ENCODE measurements around the gene PLCH2. TPM values are rescaled to one million over a fixed set of nuclear protein-coding genes. Genes with fewer than 3 reads are reported as not detected.

The PLCH2 gene
- total and polyA plus RNA-seq, 2 of the 13 experiments (the other 11 are each of a cell fraction or from before 2014, with no cell fraction given), result 0.15 to 0.67 TPM

GRCh38 chr1:2545754-2546514 is 69.8 kb downstream of the PLCH2 start:
- ChIA-PET CTCF (ENCODE audit: low intra/inter-chr PET ratio, low total read pairs) (no interaction called here), POLR2A (interaction anchor here (0.6 to 3.4 kb wide), 17 partner anchors 10 to 339 kb away, joined by 3 to 38 read pairs (median 5); partner anchors contain the start of genes MORN1, PANK4, PEX10 and PRXL2B)
- H3K4me2 ChIP-seq (ENCODE audit: low read depth, low read length), result peak overlapping the region; percentile 85
- H3K79me2 ChIP-seq (ENCODE audit: insufficient read depth, low read length), result no peaks in the 10 kb centered on the region
- peaks cover 77% of the 10 kb centered on the region for H3K4me1 ChIP-seq (ENCODE audit: insufficient read depth, low read length)
- H2AFZ ChIP-seq (ENCODE audit: low read length), result no peak overlapping the region
- peaks cover 4 to 6% of the 10 kb centered on the region in 2 experiments; a peak in 2 of 5 replicates for H3K27me3 ChIP-seq (ENCODE audit: control insufficient read depth in 1 of 2, insufficient read depth in 2 of 2, low read length in 2 of 2)
- DNase-seq (ENCODE audit: low spot score), result peak; percentile 87
- no TSS peak for BruUV-seq (replicated peaks)
- ATAC-seq, result peak; percentile 62
- intact Hi-C loops (cut with micrococcal nuclease; ENCODE audit: unreplicated experiment) (loop anchor here (2.0 kb wide), 1 partner anchor 19 kb away; the partner anchor contains the start of gene PANK4), in situ Hi-C loops (cut with HindIII; ENCODE audit: extremely low pct_ligation_motif_present, low pct_unique_long_range_greater_than_20kb) (loop anchor here (5.0 kb wide), 1 partner anchor 134 kb away; the partner anchor contains the start of gene PEX10)
- H3K9me3 ChIP-seq (ENCODE audit: low read length), result no peaks in the 10 kb centered on the region
- H3K9ac ChIP-seq (ENCODE audit: insufficient read depth, low read depth, low read length), result peak overlapping the region; percentile 76
- WGBS (ENCODE audit: low lambda C conversion rate), result 7% methylated on average over 3 of the region's 43 CpGs
- peak overlapping the region; percentile 61 to 80 (median 64) for H3K4me3 ChIP-seq (replicated peaks in 1 of 3; ENCODE audit: insufficient read depth in 1 of 3, low read depth in 2 of 3, low read length in 3 of 3)
- no peaks in the 10 kb centered on the region for H4K20me1 ChIP-seq (ENCODE audit: insufficient read depth, low read length)
- peak; percentile 28 for FAIRE-seq
- H3K36me3 ChIP-seq (replicated peaks in 1 of 2; ENCODE audit: control insufficient read depth in 1 of 2, insufficient read depth in 2 of 2, low read length in 2 of 2), result no peaks in the 10 kb centered on the region
- peak overlapping the region; percentile 51 for H3K27ac ChIP-seq (ENCODE audit: extremely low read length, insufficient read depth, low read length)
- TF ChIP-seq PRDM15 (CRISPR knock-in tag; IDR thresholded peaks at IDR 0.05) (no peak), HNRNPK (IDR thresholded peaks at IDR 0.05; ENCODE audit: low read depth, low read length, poor library complexity, severe bottlenecking) (peak; percentile 99), GLI4 (CRISPR knock-in tag; IDR thresholded peaks at IDR 0.05; ENCODE audit: borderline replicate concordance) (no peak), FOXA3 (CRISPR knock-in tag; IDR thresholded peaks at IDR 0.05) (no peak), ZNF691 (CRISPR knock-in tag; IDR thresholded peaks at IDR 0.05; ENCODE audit: borderline replicate concordance, low read depth) (0 out of 2 replicates have a peak, but pooled peaks have one; percentile 29), SUZ12 (IDR thresholded peaks at IDR 0.05; ENCODE audit: low read depth, low read length) (no peak), SNRNP70 (IDR thresholded peaks at IDR 0.05; ENCODE audit: low read depth, low read length) (no peak), ZNF30 (CRISPR knock-in tag; IDR thresholded peaks at IDR 0.05) (no peak)
- TF ChIP-seq, protein P1, sequence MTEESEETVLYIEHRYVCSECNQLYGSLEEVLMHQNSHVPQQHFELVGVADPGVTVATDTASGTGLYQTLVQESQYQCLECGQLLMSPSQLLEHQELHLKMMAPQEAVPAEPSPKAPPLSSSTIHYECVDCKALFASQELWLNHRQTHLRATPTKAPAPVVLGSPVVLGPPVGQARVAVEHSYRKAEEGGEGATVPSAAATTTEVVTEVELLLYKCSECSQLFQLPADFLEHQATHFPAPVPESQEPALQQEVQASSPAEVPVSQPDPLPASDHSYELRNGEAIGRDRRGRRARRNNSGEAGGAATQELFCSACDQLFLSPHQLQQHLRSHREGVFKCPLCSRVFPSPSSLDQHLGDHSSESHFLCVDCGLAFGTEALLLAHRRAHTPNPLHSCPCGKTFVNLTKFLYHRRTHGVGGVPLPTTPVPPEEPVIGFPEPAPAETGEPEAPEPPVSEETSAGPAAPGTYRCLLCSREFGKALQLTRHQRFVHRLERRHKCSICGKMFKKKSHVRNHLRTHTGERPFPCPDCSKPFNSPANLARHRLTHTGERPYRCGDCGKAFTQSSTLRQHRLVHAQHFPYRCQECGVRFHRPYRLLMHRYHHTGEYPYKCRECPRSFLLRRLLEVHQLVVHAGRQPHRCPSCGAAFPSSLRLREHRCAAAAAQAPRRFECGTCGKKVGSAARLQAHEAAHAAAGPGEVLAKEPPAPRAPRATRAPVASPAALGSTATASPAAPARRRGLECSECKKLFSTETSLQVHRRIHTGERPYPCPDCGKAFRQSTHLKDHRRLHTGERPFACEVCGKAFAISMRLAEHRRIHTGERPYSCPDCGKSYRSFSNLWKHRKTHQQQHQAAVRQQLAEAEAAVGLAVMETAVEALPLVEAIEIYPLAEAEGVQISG (CRISPR knock-in tag; IDR thresholded peaks at IDR 0.05), result peak; percentile 48

Measured in HepG2 (cell line).